Measurements from ENCODE around the gene CLASP1. TPM values are rescaled to one million over a fixed set of nuclear protein-coding genes. Genes with fewer than 3 reads are reported as not detected.
A peak's percentile ranks its signal among the peaks of the same experiment; 100 is the strongest.
"Not testable (repeated sequence)": the region's sequence is repeated elsewhere in the genome, so short reads cannot be mapped to it uniquely, and the experiment has no call there.

The CLASP1 gene
- total RNA-seq, 2 experiments from 2014 or later: 64.6 to 66.5 TPM

DNA sequence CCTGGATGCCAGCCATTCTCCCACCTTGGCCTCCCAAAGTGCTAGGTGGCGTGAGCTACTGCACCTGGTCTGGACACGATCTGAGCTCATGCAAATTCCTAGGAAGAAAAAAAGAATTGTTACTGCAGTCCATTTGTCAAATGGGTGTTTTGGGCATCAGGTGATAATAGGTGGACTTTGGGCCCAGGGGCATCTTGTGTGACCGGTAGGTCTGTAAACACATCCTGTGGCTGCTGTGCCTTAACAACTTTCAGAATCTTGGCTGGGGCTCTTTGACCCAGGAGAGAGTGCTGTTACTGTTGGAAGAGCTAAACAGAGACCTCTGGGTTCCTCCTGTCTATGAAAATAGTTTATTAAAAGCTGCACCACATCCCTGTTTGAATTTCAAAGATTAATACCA is 329.3 kb downstream of the CLASP1 start:
- CTCF ChIA-PET: no interaction called here
- H3K9me3 Mint-ChIP-seq: no peaks in the 10 kb centered on the region
- peak; percentile 11 for DNase-seq
- no peak overlapping the region for H3K4me3 Mint-ChIP-seq
- H3K4me1 Mint-ChIP-seq: no peaks in the 10 kb centered on the region
- no peak overlapping the region for H3K27ac Mint-ChIP-seq
- H3K27me3 Mint-ChIP-seq: no peaks in the 10 kb centered on the region
- POLR2A ChIA-PET: no interaction called here
- no peaks in the 10 kb centered on the region for H3K36me3 Mint-ChIP-seq (ENCODE audit: low read depth)

DNA sequence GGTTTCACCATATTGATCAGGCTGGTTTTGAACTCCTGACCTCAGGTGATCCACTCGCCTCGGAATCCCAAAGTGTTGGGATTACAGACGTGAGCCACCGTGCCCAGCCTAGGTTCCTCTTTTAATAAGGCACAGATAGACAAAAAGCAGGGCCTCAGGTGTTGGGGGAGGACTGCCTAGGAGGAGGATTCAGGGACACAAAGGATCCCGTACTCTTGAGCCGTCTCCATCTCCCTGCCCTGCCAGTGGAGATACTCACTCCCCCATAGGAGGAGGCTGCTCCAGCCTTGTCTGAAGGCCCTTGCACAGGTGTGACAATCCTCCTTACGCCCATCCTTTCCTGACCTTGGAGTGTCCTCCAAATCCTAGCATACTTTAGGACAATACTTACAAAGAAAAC is 332.3 kb downstream of the CLASP1 start:
- H3K4me3 Mint-ChIP-seq: no peak overlapping the region
- H3K27me3 Mint-ChIP-seq: peaks cover 4% of the 10 kb centered on the region
- ChIA-PET POLR2A (no interaction called here), CTCF (no interaction called here)
- no peak for DNase-seq
- H3K4me1 Mint-ChIP-seq: no peaks in the 10 kb centered on the region
- no peak overlapping the region for H3K27ac Mint-ChIP-seq
- H3K36me3 Mint-ChIP-seq (ENCODE audit: low read depth): no peaks in the 10 kb centered on the region
- no peaks in the 10 kb centered on the region for H3K9me3 Mint-ChIP-seq

DNA sequence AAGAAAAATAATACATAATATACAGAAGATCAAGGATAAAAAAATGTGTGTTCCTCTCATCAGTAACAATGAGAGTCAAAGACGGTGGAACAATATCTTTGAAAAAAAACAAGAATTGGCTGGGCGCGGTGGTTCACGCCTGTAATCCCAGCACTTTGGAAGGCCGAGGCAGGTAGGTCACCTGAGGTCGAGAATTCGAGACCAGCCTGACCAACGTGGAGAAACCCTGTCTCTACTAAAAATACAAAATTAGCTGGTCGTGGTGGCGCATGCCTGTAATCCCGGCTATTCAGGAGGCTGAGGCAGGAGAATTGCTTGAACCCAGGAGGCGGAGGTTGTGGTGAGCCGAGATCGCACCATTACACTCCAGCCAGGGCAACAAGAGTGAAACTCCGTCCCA is 335.6 kb downstream of the CLASP1 start:
- POLR2A ChIA-PET; H3K9me3 Mint-ChIP-seq; CTCF ChIA-PET; H3K27ac Mint-ChIP-seq; DNase-seq; H3K4me3 Mint-ChIP-seq; H3K36me3 Mint-ChIP-seq (ENCODE audit: low read depth); H3K4me1 Mint-ChIP-seq: not testable (repeated sequence)
- peaks cover 16% of the 10 kb centered on the region for H3K27me3 Mint-ChIP-seq

DNA sequence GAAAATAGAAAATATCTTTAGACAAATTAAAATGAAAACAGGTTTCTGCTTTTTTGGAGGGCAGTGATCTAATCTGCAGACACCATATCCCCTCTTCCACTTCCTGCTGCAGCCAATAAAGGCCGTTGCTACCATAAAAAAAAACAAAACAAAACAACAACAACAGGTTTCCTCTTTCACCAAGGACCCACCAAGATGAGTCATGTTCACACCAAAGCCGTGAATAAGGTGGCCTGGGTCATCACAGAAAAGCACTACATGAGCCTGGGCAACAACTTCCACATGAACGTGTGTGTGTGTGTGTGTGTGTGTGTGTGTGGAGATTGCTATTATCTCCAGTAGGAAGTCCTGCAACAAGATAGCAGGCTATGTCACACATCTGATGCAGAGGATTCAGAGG is 339.5 kb downstream of the CLASP1 start:
- no peak overlapping the region for H3K27ac Mint-ChIP-seq
- H3K27me3 Mint-ChIP-seq: peaks cover 40% of the 10 kb centered on the region
- DNase-seq: peak; percentile 24
- no peak overlapping the region for H3K4me3 Mint-ChIP-seq
- H3K9me3 Mint-ChIP-seq: no peaks in the 10 kb centered on the region
- H3K4me1 Mint-ChIP-seq: peaks cover 8% of the 10 kb centered on the region
- POLR2A ChIA-PET: no interaction called here
- CTCF ChIA-PET: no interaction called here
- no peaks in the 10 kb centered on the region for H3K36me3 Mint-ChIP-seq (ENCODE audit: low read depth)

DNA sequence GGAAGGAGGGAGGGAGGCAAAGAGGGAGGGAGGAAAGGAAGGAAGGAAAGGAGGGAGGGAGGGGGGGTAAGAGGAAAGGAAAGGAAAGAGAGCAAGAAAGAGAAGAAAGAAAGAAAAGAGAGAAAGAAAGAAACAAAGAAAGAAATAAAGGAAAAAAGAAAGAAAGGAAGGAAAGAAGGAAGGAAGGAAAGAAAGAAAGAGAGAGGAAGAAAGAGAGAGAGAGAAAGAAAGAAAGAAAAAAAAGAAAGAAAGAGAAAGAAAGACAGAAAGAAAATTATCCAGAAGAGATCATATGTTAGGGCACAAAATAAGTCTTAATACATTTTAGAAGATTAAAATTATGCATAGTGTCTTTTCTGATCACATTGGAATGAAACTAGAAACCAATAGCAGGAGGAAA is 339.9 kb downstream of the CLASP1 start:
- DNase-seq: no peak
- Mint-ChIP-seq H3K27me3 (peaks cover 40% of the 10 kb centered on the region), H3K36me3 (ENCODE audit: low read depth) (no peaks in the 10 kb centered on the region), H3K27ac (no peak overlapping the region), H3K4me3 (no peak overlapping the region), H3K4me1 (peaks cover 8% of the 10 kb centered on the region), H3K9me3 (no peaks in the 10 kb centered on the region)
- ChIA-PET POLR2A (no interaction called here), CTCF (no interaction called here)

DNA sequence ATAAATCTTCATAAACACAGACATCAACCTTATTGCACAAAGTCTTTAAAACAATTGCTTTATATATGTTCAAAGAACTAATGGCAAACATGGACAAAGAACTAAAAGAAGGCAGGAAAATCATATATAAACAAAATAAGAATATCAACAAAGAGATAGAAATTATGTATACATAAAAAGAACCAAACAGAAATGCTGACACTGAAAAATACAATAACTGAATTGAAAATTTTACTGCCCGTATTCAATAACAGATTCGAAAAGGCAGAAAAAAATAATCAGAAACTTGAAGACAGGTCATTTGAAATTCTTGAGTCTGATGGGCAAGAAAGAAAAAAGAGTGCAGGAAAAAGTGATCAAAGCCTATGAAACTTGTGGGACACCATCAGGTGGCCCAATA is 342.2 kb downstream of the CLASP1 start:
- Mint-ChIP-seq H3K27me3 (peaks cover 40% of the 10 kb centered on the region), H3K36me3 (ENCODE audit: low read depth) (no peaks in the 10 kb centered on the region), H3K4me1 (peaks cover 8% of the 10 kb centered on the region), H3K27ac (no peak overlapping the region), H3K4me3 (no peak overlapping the region), H3K9me3 (no peaks in the 10 kb centered on the region)
- CTCF ChIA-PET: no interaction called here
- POLR2A ChIA-PET: no interaction called here
- DNase-seq: no peak

DNA sequence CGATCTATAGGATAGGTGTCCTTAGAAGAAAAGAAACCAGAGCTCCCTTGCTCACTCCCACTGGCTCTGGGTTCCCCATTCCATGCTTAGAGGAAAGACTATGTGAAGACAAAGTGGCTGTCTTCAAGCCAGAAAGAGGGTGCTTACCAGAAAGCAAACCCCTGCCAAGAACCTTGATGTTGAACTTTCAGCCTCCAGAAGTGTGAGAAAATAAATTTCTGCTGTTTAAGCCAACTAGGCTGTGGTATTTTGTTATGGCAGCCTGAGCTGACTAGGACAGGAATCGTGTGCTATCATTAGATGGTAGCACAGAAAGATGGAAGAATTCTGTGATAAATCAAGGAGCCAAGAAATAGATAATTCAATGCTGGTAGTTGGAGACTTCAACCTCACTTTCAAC is 344.3 kb downstream of the CLASP1 start:
- peaks cover 32% of the 10 kb centered on the region for H3K27me3 Mint-ChIP-seq
- POLR2A ChIA-PET: no interaction called here
- CTCF ChIA-PET: no interaction called here
- peaks cover 8% of the 10 kb centered on the region for H3K4me1 Mint-ChIP-seq
- no peaks in the 10 kb centered on the region for H3K36me3 Mint-ChIP-seq (ENCODE audit: low read depth)
- no peak for DNase-seq
- H3K9me3 Mint-ChIP-seq: no peaks in the 10 kb centered on the region
- no peak overlapping the region for H3K4me3 Mint-ChIP-seq
- no peak overlapping the region for H3K27ac Mint-ChIP-seq

DNA sequence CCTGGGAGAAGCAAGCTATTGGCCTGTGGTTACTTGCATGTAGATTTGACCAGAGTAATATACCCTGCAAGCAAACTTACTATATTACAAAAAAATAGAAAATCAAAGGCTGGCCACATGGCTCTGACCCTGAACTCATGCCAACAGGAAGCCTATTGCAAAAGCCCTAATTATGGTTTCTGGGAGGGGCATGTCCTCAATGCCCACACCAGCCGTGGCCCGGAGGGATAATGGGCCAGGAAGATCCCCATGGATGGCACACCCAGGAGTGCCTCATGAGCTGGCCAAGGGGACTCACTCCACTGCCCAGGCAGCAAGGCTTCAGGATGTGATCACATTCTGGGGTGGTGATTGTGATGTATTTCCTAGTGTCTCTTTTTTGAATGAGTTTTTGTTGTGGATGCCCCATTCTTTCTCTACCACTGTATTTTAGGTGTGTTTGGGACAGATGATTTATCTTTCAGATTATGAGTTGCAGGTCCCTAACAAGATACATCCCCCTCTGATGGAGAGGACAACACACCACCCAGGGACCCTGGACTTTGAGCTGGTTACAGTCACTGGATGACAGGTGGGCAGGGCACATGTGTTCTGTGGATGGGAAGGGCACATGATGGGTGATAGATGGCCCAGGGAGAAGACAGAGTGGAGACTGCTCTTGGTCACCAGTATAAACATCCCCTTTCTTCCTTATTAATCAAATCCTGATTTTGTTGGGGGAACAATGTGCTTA is 345.6 kb downstream of the CLASP1 start:
- H3K4me1 Mint-ChIP-seq: no peaks in the 10 kb centered on the region
- no peaks in the 10 kb centered on the region for H3K36me3 Mint-ChIP-seq (ENCODE audit: low read depth)
- H3K9me3 Mint-ChIP-seq: no peaks in the 10 kb centered on the region
- ChIA-PET CTCF (no interaction called here), POLR2A (no interaction called here)
- H3K4me3 Mint-ChIP-seq: no peak overlapping the region
- no peak overlapping the region for H3K27ac Mint-ChIP-seq
- peaks cover 30% of the 10 kb centered on the region for H3K27me3 Mint-ChIP-seq
- no peak for DNase-seq

DNA sequence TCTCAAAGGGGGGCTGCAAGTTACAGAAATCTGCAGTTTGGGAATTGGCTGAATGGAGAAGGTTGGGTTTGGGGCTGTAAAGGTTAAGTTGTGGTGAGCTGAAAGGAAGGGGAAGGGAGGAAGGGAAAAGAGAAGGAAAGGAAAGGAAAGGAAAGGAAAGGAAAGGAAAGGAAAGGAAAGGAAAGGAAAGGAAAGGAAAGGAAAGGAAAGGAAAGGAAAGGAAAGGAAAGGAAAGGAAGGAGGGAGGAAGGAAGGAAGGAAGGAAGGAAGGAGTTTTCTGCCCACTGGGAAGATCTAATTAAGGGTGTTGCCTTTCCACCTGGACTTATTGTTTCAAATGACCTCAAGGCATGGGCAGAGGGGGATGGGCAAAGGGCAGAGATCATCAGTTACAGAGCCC is 348.1 kb downstream of the CLASP1 start:
- POLR2A ChIA-PET; H3K4me1 Mint-ChIP-seq; H3K9me3 Mint-ChIP-seq; H3K27me3 Mint-ChIP-seq; DNase-seq; H3K4me3 Mint-ChIP-seq; H3K27ac Mint-ChIP-seq; CTCF ChIA-PET; H3K36me3 Mint-ChIP-seq (ENCODE audit: low read depth): not testable (repeated sequence)

DNA sequence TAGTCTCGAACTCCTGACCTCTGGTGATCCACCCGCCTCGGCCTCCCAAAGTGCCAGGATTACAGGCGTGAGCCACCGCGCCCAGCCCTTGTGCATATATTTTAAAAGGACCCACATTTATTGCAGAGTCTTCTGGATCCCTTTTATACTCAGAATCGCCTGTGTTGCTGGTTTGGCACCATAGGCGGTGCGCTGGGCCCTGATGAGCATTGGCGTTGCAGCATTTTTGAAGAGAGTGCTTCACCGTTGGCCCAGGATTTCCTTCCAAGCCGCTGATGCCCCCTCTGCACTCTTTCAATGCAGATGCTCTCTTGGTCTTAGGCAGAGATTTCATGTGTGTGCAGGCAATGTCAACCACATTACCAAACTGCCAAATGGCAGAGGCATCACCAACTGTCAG is 350.8 kb downstream of the CLASP1 start:
- Mint-ChIP-seq H3K4me3 (no peak overlapping the region), H3K27me3 (peaks cover 3% of the 10 kb centered on the region), H3K27ac (no peak overlapping the region), H3K4me1 (no peaks in the 10 kb centered on the region), H3K36me3 (ENCODE audit: low read depth) (no peaks in the 10 kb centered on the region), H3K9me3 (no peaks in the 10 kb centered on the region)
- CTCF ChIA-PET: interaction anchor here (1.8 kb wide), 1 partner anchor 20 kb away, joined by 4 read pairs; no protein-coding TSS in a partner anchor
- no peak for DNase-seq
- POLR2A ChIA-PET: no interaction called here

DNA sequence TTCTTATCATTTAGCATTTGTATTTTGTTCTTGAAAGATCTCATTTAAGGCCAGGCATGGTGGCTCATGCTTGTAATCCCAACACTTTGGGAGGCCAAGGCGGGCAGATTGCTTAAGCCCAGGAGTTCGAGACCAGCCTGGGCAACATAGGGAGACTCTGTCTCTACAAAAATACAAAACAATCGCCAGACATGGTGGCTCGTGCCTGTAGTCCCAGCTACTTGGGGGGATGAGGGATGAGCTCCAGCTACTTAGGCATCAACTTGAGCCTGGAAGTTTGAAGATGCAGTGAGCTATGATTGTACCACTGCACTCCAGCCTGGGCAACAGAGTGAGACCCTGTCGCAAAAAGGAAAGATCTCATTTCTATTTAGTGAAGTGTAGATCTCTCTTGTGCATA is 351.4 kb downstream of the CLASP1 start:
- CTCF ChIA-PET: not testable (repeated sequence)

DNA sequence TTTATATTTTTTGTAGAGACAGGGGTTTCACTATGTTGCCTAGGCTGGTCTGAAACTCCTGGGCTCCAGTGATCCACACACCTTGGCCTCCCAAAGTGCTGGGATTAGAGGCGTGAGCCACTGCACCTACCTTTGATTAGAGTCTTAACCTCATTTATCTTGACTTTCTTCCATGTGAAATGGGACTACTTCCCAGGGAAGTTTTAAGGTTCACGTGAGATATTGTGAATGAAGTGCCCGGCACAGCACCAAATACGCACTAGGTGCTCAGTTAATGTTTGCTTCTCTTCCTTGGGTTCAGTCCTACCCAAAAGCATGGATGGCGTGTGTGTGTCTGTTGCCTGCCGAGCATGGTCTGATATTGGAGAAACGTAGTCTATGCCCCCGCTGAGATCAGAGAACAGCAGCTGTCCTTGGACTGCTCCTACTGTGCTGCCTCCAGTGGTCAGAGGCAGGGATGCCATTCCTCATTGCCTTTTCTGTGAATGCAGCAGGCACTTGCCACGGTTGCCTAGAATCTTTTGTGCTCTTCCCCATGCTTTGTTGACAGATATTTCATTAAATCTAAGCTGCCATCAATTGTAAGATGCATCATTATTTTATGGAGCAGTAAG is 351.9 kb downstream of the CLASP1 start:
- H3K4me3 Mint-ChIP-seq: no peak overlapping the region
- ChIA-PET POLR2A (interaction anchor here (0.7 kb wide), 1 partner anchor 44 kb away, joined by 3 read pairs; no protein-coding TSS in a partner anchor), CTCF (no interaction called here)
- no peaks in the 10 kb centered on the region for H3K4me1 Mint-ChIP-seq
- H3K27ac Mint-ChIP-seq: no peak overlapping the region
- H3K36me3 Mint-ChIP-seq (ENCODE audit: low read depth): no peaks in the 10 kb centered on the region
- H3K27me3 Mint-ChIP-seq: peaks cover 3% of the 10 kb centered on the region
- H3K9me3 Mint-ChIP-seq: no peaks in the 10 kb centered on the region
- DNase-seq: no peak

More for the DNA sequence above, 351.4 kb downstream of the CLASP1 start:
- H3K36me3 Mint-ChIP-seq (ENCODE audit: low read depth); H3K4me1 Mint-ChIP-seq; H3K4me3 Mint-ChIP-seq; H3K9me3 Mint-ChIP-seq; H3K27ac Mint-ChIP-seq; POLR2A ChIA-PET; DNase-seq; H3K27me3 Mint-ChIP-seq: not testable (repeated sequence)

DNA sequence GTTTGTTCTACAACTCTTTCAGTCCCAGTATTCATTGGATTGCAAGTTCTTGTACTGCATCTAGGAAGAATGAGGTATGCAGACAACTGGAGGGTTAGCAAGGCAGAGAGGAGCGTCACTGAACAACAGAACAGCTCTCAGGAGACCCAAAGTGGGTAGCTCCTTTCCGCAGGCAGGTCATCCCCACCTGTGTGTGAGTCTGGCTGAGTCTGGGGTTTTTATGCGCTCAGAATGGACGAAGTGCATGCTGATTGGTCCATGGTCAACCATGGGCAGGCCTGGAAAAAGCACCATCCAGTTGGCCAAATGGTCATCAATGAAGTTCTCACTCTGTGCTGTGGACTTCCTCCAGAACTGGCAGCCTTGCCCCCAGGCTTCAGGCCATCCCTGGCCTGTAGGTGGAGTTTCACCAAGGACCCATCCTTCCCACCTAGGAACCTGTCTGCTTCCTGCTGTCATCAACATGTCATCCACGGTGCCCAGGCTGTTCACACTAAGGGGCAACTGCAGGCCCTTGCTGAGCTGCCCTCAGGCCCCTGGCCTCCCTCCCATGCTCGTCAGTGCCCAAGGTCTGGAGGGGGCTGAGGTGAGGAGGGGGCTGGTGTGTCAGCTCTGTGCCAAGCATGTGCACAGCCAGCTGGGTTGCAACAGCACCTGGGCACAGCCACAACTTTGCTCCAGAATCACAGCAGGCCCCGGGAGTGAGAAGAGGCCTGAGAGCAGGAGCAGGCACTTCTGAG is 353.2 kb downstream of the CLASP1 start:
- H3K4me1 Mint-ChIP-seq: no peaks in the 10 kb centered on the region
- H3K36me3 Mint-ChIP-seq (ENCODE audit: low read depth): no peaks in the 10 kb centered on the region
- no peak overlapping the region for H3K27ac Mint-ChIP-seq
- peaks cover 2% of the 10 kb centered on the region for H3K27me3 Mint-ChIP-seq
- DNase-seq: no peak
- ChIA-PET CTCF (no interaction called here), POLR2A (no interaction called here)
- no peak overlapping the region for H3K4me3 Mint-ChIP-seq
- H3K9me3 Mint-ChIP-seq: no peaks in the 10 kb centered on the region

Data from activated CD4-positive, alpha-beta memory T cell treated with anti-CD3 and anti-CD28 coated beads, Interleukin-2, amount 10 ng/mL, durations not matched to agents 7 days and 5 days (primary cell).